GM12865 (cell line): Measurements from ENCODE around the gene SFSWAP.

ENCODE experiments used
- DNase-seq: peaks from one replicate; pipeline ENCODE4 v3.0.0; 2010; ENCODE audit warnings: low read depth
- H3K4me3 ChIP-seq: 2 replicates; pipeline ENCODE4 v1.5.1; 2011; ENCODE audit warnings: mild to moderate bottlenecking, low read depth, low read length, control low read depth
- TF ChIP-seq, protein P1 (sequence below): IDR thresholded peaks from 2 replicates; pipeline ENCODE4 v1.5.1; 2011; ENCODE audit warnings: low read length, control low read depth, low read depth, inconsistent platforms; ENCODE audit not compliant: insufficient read depth; ENCODE audit errors: missing control alignments

SFSWAP gene

GRCh38 chr12:131713349-131713748 lies 2.5 kb downstream of the SFSWAP start:
- DNase-seq = no peak
- TF ChIP-seq, protein P1, sequence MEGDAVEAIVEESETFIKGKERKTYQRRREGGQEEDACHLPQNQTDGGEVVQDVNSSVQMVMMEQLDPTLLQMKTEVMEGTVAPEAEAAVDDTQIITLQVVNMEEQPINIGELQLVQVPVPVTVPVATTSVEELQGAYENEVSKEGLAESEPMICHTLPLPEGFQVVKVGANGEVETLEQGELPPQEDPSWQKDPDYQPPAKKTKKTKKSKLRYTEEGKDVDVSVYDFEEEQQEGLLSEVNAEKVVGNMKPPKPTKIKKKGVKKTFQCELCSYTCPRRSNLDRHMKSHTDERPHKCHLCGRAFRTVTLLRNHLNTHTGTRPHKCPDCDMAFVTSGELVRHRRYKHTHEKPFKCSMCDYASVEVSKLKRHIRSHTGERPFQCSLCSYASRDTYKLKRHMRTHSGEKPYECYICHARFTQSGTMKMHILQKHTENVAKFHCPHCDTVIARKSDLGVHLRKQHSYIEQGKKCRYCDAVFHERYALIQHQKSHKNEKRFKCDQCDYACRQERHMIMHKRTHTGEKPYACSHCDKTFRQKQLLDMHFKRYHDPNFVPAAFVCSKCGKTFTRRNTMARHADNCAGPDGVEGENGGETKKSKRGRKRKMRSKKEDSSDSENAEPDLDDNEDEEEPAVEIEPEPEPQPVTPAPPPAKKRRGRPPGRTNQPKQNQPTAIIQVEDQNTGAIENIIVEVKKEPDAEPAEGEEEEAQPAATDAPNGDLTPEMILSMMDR = no peak
- H3K4me3 ChIP-seq = no peak overlapping the region

GRCh38 chr12:131714759-131715158 lies 3.9 kb downstream of the SFSWAP start:
- TF ChIP-seq, protein P1 = no peak
- H3K4me3 ChIP-seq = no peak overlapping the region
- no peak for DNase-seq

DNA sequence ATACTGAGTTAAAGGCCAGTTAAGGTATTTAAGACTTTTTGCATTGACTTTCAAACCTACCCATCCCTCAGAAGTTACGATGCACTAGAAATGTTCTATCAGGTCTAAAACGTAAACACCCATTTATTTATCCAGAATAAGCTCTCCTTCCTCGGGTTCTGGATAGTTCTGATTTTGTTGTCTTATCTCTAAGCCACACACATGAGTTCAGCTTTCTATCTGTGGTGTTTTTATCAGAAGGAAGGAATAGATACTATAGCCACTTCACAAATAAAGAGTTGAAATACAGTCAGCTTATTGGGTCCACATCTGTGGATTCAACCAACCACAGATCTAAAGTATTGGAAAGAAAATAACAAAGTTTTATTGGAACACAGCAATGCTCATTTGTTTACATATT lies 5.4 kb downstream of the SFSWAP start:
- TF ChIP-seq, protein P1 = no peak
- H3K4me3 ChIP-seq = no peak overlapping the region
- DNase-seq = no peak

DNA sequence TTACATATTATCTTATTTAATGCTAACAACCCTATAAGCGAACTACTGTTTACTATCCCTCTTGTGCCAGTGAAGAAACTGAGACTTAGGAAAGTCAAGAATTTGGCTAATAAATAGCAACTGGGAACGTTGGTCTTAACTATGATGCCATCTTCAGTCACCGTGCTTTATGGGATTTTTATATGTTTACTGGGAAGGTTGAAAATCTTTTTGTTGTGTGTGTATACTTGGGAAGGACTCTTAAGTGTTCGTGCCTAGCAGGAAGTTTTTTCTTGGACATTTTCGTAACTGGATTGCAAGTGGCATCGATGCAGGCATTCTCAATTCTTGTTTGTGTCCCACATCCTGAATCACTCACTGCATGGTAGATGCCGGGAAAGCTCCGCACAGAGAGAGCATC lies 9.4 kb downstream of the SFSWAP start:
- no peak overlapping the region for H3K4me3 ChIP-seq
- no peak for DNase-seq
- TF ChIP-seq, protein P1 = no peak

- DNase-seq = no peak
Measured at GRCh38 chr12:131720921-131721320, 10.0 kb downstream of the SFSWAP start.

DNA sequence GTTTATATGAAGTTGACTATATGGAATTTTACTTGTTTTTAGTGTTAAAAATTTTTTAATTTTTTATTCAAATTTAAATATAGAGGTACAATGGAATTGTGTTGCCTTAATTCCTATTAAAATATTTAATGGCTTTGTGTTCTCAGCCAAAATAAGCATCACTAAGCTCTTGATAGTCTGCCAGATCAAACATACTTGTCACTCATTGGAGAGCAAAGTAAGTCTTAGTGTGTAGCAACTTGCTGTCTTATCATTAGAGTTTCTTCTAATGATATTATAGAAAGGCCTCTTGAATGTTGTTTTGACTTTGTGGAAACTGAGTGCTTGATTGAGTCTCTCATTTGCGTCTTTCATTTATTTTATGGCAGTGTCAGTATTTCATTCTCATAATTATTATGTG lies 10.7 kb downstream of the SFSWAP start:
- no peak for DNase-seq
- TF ChIP-seq, protein P1 = no peak
- no peak overlapping the region for H3K4me3 ChIP-seq

More at GRCh38 chr12:131720921-131721320, 10.0 kb downstream of the SFSWAP start:
- no peak overlapping the region for H3K4me3 ChIP-seq
- TF ChIP-seq, protein P1 = no peak

GRCh38 chr12:131723532-131723931 lies 12.6 kb downstream of the SFSWAP start:
- TF ChIP-seq, protein P1 = no peak
- H3K4me3 ChIP-seq = no peak overlapping the region
- DNase-seq = no peak
